Fibroblast of lung (primary cell): ENCODE measurements around the gene GPC5.

Experiments used
- EZH2 ChIP-seq: IDR thresholded peaks from 2 replicates; pipeline ENCODE4 v1.5.1; 2012; ENCODE audit warnings: low read length, control low read depth, mild to moderate bottlenecking; ENCODE audit errors: missing control alignments
- TF ChIP-seq, protein P1 (sequence below), 2 donors: IDR thresholded peaks in 1 of 2; conservative IDR thresholded peaks in 1 of 2; 1 replicate in 1 of 2; 2 replicates in 1 of 2; pipeline ENCODE4 v1.5.1; 2011 to 2012; ENCODE audit warnings: low read length in 2 of 2, control low read depth in 1 of 2, inconsistent platforms in 1 of 2, low read depth in 1 of 2, mild to moderate bottlenecking in 1 of 2

DNA sequence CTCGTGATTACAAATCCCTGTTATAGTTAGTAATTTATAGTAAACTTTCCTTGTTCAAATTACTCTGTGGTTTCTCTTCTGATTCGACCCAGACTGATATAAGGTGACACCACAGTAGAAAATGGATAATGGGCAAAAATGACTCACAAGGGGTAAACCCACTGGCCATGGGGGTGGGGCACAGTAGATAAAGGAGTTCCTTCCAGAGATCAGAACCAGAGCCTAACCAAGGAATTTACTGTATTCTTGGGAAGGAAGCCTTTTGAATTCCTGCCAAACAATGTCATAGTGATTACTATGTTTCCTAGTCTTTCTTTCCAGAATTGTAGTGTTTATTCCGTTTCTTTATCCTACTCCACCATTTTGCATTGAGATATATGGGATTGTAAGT is 29.0 kb upstream of the GPC5 start:
- TF ChIP-seq, protein P1, sequence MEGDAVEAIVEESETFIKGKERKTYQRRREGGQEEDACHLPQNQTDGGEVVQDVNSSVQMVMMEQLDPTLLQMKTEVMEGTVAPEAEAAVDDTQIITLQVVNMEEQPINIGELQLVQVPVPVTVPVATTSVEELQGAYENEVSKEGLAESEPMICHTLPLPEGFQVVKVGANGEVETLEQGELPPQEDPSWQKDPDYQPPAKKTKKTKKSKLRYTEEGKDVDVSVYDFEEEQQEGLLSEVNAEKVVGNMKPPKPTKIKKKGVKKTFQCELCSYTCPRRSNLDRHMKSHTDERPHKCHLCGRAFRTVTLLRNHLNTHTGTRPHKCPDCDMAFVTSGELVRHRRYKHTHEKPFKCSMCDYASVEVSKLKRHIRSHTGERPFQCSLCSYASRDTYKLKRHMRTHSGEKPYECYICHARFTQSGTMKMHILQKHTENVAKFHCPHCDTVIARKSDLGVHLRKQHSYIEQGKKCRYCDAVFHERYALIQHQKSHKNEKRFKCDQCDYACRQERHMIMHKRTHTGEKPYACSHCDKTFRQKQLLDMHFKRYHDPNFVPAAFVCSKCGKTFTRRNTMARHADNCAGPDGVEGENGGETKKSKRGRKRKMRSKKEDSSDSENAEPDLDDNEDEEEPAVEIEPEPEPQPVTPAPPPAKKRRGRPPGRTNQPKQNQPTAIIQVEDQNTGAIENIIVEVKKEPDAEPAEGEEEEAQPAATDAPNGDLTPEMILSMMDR (conservative IDR thresholded peaks at IDR 0.05 in 1 of 2, IDR thresholded peaks at IDR 0.05 in 1 of 2; ENCODE audit: low read depth in 1 of 2, low read length in 2 of 2): no peak
- no peak for TF ChIP-seq EZH2
